GM12873 (cell line): Measurements from ENCODE around the gene RADIL.

Source experiments
- TF ChIP-seq, protein P1 (sequence below): IDR thresholded peaks from 2 replicates; pipeline ENCODE4 v1.5.1; 2012; ENCODE audit warnings: low read depth, mild to moderate bottlenecking, moderate library complexity, low read length, control low read depth; ENCODE audit not compliant: insufficient read depth; ENCODE audit errors: missing control alignments

Gene RADIL

DNA sequence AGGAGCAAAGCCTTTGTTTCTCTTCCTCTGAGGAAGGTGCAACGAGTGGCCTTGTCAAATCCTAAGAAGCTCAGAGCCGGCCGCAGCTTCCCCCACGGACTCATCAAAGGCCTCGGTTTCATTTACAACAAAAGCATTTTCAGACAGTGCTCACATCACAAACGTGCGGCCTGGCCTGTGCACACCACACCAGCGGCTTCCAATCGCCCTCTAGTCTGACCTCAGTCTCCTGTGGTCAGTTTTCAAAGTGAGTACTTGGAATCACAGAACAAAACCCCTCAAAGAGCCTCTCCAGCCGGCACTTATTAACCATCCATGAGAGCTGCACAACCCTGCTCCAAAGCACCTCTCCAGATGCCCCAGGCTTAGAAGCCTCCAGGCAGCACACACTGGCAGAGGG is 3.3 kb downstream of the RADIL start:
- TF ChIP-seq, protein P1, sequence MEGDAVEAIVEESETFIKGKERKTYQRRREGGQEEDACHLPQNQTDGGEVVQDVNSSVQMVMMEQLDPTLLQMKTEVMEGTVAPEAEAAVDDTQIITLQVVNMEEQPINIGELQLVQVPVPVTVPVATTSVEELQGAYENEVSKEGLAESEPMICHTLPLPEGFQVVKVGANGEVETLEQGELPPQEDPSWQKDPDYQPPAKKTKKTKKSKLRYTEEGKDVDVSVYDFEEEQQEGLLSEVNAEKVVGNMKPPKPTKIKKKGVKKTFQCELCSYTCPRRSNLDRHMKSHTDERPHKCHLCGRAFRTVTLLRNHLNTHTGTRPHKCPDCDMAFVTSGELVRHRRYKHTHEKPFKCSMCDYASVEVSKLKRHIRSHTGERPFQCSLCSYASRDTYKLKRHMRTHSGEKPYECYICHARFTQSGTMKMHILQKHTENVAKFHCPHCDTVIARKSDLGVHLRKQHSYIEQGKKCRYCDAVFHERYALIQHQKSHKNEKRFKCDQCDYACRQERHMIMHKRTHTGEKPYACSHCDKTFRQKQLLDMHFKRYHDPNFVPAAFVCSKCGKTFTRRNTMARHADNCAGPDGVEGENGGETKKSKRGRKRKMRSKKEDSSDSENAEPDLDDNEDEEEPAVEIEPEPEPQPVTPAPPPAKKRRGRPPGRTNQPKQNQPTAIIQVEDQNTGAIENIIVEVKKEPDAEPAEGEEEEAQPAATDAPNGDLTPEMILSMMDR: no peak

DNA sequence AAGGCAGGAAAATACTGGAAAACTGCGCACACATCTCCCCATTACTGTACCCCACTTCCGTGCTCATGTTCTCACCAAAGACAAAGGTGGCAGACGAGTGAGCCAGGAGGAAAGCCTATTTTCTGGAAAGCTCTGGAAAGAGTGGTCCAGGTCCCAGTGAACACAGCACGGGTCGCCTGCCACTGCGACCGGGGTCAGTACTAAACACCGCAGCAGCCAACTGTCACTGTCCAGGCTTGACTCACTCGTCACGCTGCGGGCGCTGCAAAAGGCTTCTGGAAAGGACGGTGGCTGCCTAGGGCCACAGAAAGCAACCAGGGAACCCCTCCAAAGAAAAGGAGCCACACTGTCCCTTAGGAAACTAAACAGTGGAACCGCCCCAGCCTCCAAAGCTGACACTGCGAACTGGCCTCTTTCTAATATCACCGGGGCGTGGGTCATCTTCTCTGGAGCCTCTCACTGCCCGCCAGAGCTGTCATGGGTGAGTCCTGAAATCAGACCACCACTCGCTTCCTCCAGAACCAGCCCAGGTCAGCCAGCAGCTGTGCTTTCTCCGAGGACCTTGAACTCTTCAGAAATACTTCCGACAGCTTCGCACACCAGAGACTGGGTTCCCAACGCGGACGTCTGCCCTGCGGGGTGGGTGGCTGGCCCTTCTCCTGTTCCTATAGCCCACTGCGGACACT is 4.0 kb downstream of the RADIL start:
- TF ChIP-seq, protein P1: no peak

DNA sequence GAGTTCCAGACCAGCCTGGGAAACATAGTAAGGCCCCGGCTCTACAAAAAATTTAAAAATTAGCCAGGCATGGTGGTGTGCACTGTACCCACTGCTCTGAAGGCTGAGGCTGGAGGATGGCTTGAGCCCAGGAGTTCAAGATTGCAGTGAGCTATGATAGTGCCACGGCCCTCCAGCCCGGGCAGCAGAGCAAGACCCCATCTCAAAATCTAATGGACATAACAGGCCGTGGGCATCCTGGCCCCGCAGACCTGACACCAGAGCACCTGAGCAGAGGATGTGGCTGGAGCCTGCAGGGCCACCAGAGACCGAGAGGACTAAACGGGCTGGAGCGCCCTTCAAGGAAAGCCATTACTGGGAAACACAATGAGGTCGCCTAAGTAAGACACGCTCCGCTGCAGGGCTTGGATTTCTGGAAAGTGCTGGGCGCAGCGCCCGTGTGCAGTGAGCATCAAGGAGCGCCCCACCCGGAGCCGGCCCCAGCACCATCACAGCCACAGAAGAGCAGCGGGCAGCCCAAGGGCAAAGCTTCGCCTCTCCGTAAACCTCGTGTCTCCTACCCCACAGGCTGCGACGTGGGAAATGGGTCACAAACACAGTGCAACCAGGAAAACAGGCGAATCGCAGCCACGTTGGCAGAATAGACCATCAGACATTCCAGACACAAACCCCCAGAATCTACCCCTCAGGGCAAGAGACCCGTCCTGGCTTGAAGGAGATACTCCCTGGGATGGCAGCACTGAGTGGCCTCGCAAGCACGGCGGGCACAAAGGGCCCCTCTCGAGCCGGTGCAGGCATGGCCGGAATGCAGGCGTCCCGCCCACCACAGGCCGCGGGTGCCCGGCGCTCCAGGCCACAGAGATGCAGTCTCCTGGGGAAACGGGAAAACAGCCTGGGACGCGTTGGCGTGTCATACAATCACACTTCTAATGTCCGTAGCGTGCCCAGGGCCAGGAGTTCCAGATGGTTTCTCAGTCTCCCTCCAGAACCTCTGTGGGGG is 4.9 kb downstream of the RADIL start:
- TF ChIP-seq, protein P1: no peak

DNA sequence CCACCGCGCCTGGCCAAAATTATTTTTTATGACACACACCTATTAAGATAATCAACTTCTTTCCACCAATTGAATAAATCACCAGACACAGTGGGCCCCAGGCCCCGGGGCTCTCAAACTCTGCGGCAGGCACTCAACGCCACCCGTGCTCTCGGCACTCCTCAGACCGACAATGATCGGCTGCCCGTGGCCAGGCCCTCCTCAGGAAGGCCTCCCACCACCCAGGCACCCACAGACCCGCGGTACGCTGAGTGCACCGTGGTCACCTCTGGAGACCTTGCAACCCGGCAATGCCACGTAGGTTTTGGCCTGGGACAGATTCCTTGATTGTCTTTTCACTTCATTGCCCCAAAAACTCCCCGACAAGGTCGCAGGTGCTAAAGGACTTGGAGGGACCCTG is 6.9 kb downstream of the RADIL start:
- TF ChIP-seq, protein P1: no peak

DNA sequence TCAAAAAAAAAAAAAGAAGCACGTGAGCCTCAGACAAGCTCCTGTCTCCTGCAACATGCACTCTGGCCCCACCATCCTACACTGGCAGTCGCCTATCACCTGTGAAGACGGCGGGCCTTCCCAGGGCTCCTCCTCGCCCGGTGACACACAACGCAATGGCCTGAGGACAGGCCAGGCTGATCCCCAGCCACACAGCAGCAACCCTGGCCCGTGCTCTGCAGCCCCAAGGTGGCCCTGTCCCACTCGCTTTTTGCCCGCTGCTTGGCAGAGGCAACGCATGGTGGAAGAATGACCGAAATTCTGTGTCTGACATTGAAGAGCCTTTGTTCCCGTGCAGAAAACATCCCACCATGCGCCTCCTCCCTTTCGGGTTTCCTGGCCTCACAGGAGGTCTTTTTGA is 8.1 kb downstream of the RADIL start:
- TF ChIP-seq, protein P1: no peak

DNA sequence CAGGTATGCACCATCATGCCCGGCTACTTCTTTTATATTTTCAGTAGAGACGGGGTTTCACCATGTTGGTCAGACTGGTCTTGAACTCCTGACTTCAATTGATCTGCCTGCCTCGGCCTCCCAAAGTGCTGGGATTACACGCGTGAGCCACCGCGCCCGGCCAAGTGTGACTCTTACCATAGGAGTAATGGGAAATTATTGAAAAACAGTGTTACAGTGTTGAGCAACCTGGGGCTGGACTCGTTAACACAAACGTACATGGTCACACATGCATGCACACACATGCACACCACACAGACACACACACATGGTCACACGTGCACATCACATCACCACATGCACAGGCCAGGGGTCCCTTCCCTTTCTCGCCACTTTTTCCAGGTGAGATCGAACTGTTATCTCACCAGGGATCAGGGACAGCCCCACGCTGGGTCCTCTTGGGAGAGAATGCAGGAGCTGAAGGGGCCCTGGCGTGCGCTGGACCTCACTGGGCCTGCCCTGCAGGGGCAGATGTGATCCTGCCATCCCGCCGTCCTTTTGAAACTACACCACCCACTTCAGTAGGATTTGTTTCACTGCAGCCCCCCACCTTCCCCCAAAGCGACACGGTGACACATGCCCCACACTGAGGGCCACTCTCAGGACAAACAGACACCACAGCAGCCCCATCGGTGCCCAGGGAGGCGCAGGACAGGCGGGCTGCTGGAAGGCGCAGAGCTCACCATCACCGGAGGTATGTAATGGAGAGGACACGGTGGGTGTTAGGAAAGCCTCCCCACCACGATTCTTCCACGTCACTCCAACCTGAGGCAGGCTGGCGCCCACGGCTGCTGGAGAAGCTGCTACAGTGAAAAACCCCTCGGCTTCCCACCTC is 10.2 kb downstream of the RADIL start:
- TF ChIP-seq, protein P1: no peak
